GM12801 (cell line): ENCODE data around the gene CASD1.

Experiments used
- TF ChIP-seq, protein P1 (sequence below): IDR thresholded peaks from one replicate; pipeline ENCODE4 v1.5.1; 2011; ENCODE audit warnings: control low read depth; ENCODE audit not compliant: insufficient read length; ENCODE audit errors: extremely low read depth

CASD1 gene

DNA sequence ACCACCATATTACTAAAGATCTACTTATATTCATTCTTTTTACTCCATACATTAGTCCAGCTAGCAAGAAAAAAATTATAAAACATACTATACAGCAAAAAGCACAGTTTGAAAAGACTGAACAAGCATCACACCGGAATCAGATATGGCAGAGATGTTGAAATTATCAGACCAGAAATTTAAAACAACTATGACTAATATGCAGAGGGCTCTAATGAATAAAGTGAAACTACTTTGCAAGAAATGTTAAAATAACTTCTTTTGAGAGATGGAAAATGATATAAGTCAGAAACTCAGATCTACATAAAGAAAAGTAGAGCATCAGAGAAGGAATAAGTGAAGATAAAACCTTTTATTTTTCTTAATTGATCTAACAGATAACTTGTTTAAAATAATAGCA lies 95.4 kb downstream of the CASD1 start:
- TF ChIP-seq, protein P1, sequence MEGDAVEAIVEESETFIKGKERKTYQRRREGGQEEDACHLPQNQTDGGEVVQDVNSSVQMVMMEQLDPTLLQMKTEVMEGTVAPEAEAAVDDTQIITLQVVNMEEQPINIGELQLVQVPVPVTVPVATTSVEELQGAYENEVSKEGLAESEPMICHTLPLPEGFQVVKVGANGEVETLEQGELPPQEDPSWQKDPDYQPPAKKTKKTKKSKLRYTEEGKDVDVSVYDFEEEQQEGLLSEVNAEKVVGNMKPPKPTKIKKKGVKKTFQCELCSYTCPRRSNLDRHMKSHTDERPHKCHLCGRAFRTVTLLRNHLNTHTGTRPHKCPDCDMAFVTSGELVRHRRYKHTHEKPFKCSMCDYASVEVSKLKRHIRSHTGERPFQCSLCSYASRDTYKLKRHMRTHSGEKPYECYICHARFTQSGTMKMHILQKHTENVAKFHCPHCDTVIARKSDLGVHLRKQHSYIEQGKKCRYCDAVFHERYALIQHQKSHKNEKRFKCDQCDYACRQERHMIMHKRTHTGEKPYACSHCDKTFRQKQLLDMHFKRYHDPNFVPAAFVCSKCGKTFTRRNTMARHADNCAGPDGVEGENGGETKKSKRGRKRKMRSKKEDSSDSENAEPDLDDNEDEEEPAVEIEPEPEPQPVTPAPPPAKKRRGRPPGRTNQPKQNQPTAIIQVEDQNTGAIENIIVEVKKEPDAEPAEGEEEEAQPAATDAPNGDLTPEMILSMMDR = no peak
